Smooth muscle cell (in vitro differentiated cells): ENCODE results near the gene GPR17. TPM values are rescaled to one million over a fixed set of nuclear protein-coding genes. Genes with fewer than 3 reads are reported as not detected.

Experiments used
- DNase-seq: peaks from one replicate; lab custom pipeline; 2025; ENCODE audit not compliant: unreplicated experiment; lab: John Stamatoyannopoulos, UW
- H2AFZ ChIP-seq: fragments of 200-600 bp; sonication (generic); 2 replicates; pipeline ENCODE4 v1.6.0; 2016; ENCODE audit warnings: antibody characterized with exemption, low read depth, mild to moderate bottlenecking
- H3F3A ChIP-seq: fragments of 200-600 bp; sonication (generic); 2 replicates; pipeline ENCODE4 v1.6.0; 2017; ENCODE audit warnings: antibody characterized with exemption, low read depth
- H3K27ac ChIP-seq: fragments of 200-600 bp; sonication (generic); 2 replicates; pipeline ENCODE4 v1.5.1; 2016; ENCODE audit warnings: low read depth, mild to moderate bottlenecking
- H3K27me3 ChIP-seq: fragments of 200-600 bp; sonication (generic); 2 replicates; pipeline ENCODE4 v1.6.1; 2016; ENCODE audit warnings: low read depth, mild to moderate bottlenecking
- H3K36me3 ChIP-seq: fragments of 200-600 bp; sonication (generic); 2 replicates; pipeline ENCODE4 v1.5.1; 2016; ENCODE audit warnings: low read depth
- H3K4me1 ChIP-seq: fragments of 200-600 bp; sonication (generic); 2 replicates; pipeline ENCODE4 v1.5.1; 2016; ENCODE audit warnings: low read depth
- H3K4me2 ChIP-seq: fragments of 200-600 bp; sonication (generic); 2 replicates; pipeline ENCODE4 v1.6.0; 2016; ENCODE audit warnings: mild to moderate bottlenecking
- H3K4me3 ChIP-seq: fragments of 200-600 bp; sonication (generic); 2 replicates; pipeline ENCODE4 v1.5.1; 2016; ENCODE audit warnings: mild to moderate bottlenecking
- H3K79me2 ChIP-seq: fragments of 200-600 bp; sonication (generic); 2 replicates; pipeline ENCODE4 v1.6.0; 2016; ENCODE audit warnings: low read depth, mild to moderate bottlenecking
- H3K9ac ChIP-seq: fragments of 200-600 bp; sonication (generic); 2 replicates; pipeline ENCODE4 v1.6.0; 2016; ENCODE audit warnings: low read depth
- H3K9me3 ChIP-seq: fragments of 200-600 bp; sonication (generic); replicated peaks from 2 replicates; pipeline ENCODE4 v1.5.1; 2016; ENCODE audit warnings: low read depth
- H4K20me1 ChIP-seq: fragments of 200-600 bp; sonication (generic); 2 replicates; pipeline ENCODE4 v1.6.0; 2016; ENCODE audit warnings: low read depth
- WGBS: methylation state at CpG from one replicate; pipeline ENCODE4 v1.1.7; 2016; ENCODE audit warnings: low lambda C conversion rate; 5-methylcytosine and 5-hydroxymethylcytosine counted together
- polyA plus RNA-seq: library from polyadenylated mRNA; unstranded; fragments of >200 nt; fragmentation: Nextera tagmentation; extraction: Ambion mirVana; gene quantifications from 2 replicates; pipeline ENCODE4 v1.2.1, GENCODE V29; 2016
- total RNA-seq: library from RNA; depleted of rRNA; stranded (reverse); fragments of >200 nt; gene quantifications from 2 replicates; pipeline ENCODE4 v1.2.3, GENCODE V29; 2014
- TF ChIP-seq, protein P1 (sequence below): fragments of 200-600 bp; sonication (generic); IDR thresholded peaks from 2 replicates; pipeline ENCODE4 v1.5.1; 2017; ENCODE audit warnings: borderline replicate concordance, mild to moderate bottlenecking, antibody characterized with exemption; ENCODE audit not compliant: insufficient read depth, poor library complexity, severe bottlenecking

GPR17 gene
- total and polyA plus RNA-seq, 2 experiments from 2014 or later, result not detected

DNA sequence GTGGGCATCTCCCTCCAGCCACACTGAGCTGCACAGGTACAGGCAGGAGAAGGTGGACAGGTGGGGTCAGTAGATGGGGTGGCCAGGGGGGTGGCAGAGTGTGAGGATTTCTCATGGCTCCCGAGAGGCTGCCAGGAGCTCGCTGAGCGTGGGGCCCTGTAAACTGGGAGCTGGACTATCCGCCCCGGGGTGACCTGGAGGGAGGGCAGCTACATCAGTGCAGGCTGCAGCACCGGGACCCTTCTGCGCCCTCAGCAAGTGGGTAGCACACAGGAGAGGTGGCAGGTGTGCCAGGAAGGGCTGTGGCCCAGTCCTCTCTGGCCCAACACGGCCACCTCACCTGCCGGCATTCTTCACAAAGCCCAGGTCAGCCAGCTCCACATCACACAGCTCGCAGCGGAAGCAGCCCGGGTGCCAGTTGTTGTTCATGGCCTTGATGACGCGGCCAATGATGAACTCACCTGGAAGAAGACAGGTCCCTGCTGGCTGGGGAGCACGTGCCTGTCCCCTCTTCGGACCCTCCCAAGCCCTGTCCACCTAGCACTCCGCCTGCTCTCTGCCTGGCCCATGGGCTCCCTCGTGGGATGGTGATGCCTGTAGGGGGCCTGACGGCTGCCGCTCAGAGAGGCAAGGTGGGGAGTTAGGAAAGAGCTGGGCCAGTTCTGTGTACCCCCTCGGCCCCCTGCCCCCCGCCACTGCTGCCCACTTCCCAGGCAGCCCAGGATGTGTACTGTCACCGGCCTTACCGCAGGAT, 8.3 kb downstream of the GPR17 start:
- H3K4me1 ChIP-seq, result peaks cover 9% of the 10 kb centered on the region
- no peak overlapping the region for H3K9ac ChIP-seq
- H3K36me3 ChIP-seq, result no peaks in the 10 kb centered on the region
- H3K79me2 ChIP-seq, result no peaks in the 10 kb centered on the region
- H3K27ac ChIP-seq, result no peak overlapping the region
- no peak overlapping the region for H2AFZ ChIP-seq
- H3K4me2 ChIP-seq, result no peak overlapping the region
- WGBS, result 94% methylated on average over 22 of the region's 24 CpGs
- H3K4me3 ChIP-seq, result no peak overlapping the region
- H3K9me3 ChIP-seq, result no peaks in the 10 kb centered on the region
- DNase-seq, result no peak
- H4K20me1 ChIP-seq, result peaks cover 8% of the 10 kb centered on the region
- H3K27me3 ChIP-seq, result no peaks in the 10 kb centered on the region
- no peaks in the 10 kb centered on the region for H3F3A ChIP-seq
- TF ChIP-seq, protein P1, sequence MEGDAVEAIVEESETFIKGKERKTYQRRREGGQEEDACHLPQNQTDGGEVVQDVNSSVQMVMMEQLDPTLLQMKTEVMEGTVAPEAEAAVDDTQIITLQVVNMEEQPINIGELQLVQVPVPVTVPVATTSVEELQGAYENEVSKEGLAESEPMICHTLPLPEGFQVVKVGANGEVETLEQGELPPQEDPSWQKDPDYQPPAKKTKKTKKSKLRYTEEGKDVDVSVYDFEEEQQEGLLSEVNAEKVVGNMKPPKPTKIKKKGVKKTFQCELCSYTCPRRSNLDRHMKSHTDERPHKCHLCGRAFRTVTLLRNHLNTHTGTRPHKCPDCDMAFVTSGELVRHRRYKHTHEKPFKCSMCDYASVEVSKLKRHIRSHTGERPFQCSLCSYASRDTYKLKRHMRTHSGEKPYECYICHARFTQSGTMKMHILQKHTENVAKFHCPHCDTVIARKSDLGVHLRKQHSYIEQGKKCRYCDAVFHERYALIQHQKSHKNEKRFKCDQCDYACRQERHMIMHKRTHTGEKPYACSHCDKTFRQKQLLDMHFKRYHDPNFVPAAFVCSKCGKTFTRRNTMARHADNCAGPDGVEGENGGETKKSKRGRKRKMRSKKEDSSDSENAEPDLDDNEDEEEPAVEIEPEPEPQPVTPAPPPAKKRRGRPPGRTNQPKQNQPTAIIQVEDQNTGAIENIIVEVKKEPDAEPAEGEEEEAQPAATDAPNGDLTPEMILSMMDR, result no peak

DNA sequence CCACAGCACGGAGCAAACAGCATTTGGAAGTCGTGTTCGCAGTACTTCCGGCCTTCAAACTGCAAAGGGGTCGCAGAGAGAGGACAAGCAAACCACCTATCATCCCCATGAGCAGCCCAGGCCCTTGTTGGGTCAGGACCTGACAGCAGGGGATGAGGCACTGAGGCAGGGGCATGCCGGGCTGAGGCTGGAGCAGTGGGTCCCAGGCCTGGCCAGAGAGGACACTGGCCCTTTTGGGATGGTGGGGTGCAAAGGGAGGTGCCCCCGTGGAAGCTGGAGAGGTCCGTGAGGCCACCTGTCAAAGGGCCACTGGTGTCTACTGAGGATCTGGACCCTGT, 8.9 kb downstream of the GPR17 start:
- Histone ChIP-seq H3K27ac (no peak overlapping the region), H2AFZ (no peak overlapping the region), H3K36me3 (no peaks in the 10 kb centered on the region), H3F3A (no peaks in the 10 kb centered on the region), H3K4me2 (no peak overlapping the region), H3K9ac (no peak overlapping the region), H3K9me3 (no peaks in the 10 kb centered on the region), H4K20me1 (peaks cover 8% of the 10 kb centered on the region), H3K4me3 (no peak overlapping the region), H3K4me1 (peaks cover 9% of the 10 kb centered on the region), H3K27me3 (no peaks in the 10 kb centered on the region), H3K79me2 (no peaks in the 10 kb centered on the region)
- DNase-seq, result no peak
- 91% methylated on average over 8 of the region's 8 CpGs for WGBS
- TF ChIP-seq, protein P1, result no peak

GRCh38 chr2:127655209-127656073, 9.5 kb downstream of the GPR17 start:
- no peaks in the 10 kb centered on the region for H3K9me3 ChIP-seq
- no peaks in the 10 kb centered on the region for H3F3A ChIP-seq
- H3K9ac ChIP-seq, result no peak overlapping the region
- H3K27me3 ChIP-seq, result no peaks in the 10 kb centered on the region
- H4K20me1 ChIP-seq, result peaks cover 8% of the 10 kb centered on the region
- TF ChIP-seq, protein P1, result no peak
- no peak overlapping the region for H3K4me2 ChIP-seq
- 96% methylated on average over 16 of the region's 16 CpGs for WGBS
- no peak overlapping the region for H3K27ac ChIP-seq
- no peaks in the 10 kb centered on the region for H3K36me3 ChIP-seq
- no peaks in the 10 kb centered on the region for H3K79me2 ChIP-seq
- H2AFZ ChIP-seq, result no peak overlapping the region
- no peak for DNase-seq
- no peak overlapping the region for H3K4me3 ChIP-seq
- H3K4me1 ChIP-seq, result peaks cover 9% of the 10 kb centered on the region
